ENCODE results near the gene SENP6. TPM values are rescaled to one million over a fixed set of nuclear protein-coding genes. Genes with fewer than 3 reads are reported as not detected.
A peak's percentile ranks its signal among the peaks of the same experiment; 100 is the strongest.

Gene SENP6
- polyA plus RNA-seq (2011; rRNA removed) = 9.9 and 25.3 TPM in 2 replicates
- 10.8 and 20.6 TPM in 2 replicates for polyA minus RNA-seq (2011; rRNA and poly(A)+ RNA removed)

- no peaks in the 10 kb centered on the region for H3K36me3 ChIP-seq (ENCODE audit: control insufficient read depth, insufficient read depth, low read length)
- H3K4me3 ChIP-seq (ENCODE audit: low read depth, low read length) = peak within 1 kb of the TSS; percentile 81
- no peak for TF ChIP-seq CTCF (IDR thresholded peaks at IDR 0.05; ENCODE audit: insufficient read depth, low read depth, low read length)
- CTCF ChIA-PET = interaction anchor here (2.1 kb wide), 1 partner anchor 10 kb away, joined by 5 read pairs; no protein-coding TSS in a partner anchor
- H3K27me3 ChIP-seq (ENCODE audit: control insufficient read depth, insufficient read depth, low read length) = no peaks in the 10 kb centered on the region
- DNase-seq (ENCODE audit: low read depth) = no peak
- POLR2A ChIA-PET = interaction anchor here (0.6 kb wide), 1 partner anchor 181 kb away, joined by 3 read pairs; no protein-coding TSS in a partner anchor
Observed at GRCh38 chr6:75601304-75602245, at the start of gene SENP6. SENP6 (plus strand) TSS chr6:75601880; CDS start chr6:75602525, 645 bp downstream.

GRCh38 chr6:75556240-75556639, 45.4 kb upstream of the SENP6 start:
- Histone ChIP-seq H3K27me3 (ENCODE audit: control insufficient read depth, insufficient read depth, low read length) (peaks cover 4% of the 10 kb centered on the region), H3K4me3 (ENCODE audit: low read depth, low read length) (no peak overlapping the region), H3K36me3 (ENCODE audit: control insufficient read depth, insufficient read depth, low read length) (no peaks in the 10 kb centered on the region)
- ChIA-PET POLR2A (no interaction called here), CTCF (interaction anchor here (1.0 to 1.7 kb wide), 3 partner anchors 14 to 17 kb away, joined by 3 to 5 read pairs (median 4); no protein-coding TSS in a partner anchor)
- no peak for TF ChIP-seq CTCF (IDR thresholded peaks at IDR 0.05; ENCODE audit: insufficient read depth, low read depth, low read length)
- no peak for DNase-seq (ENCODE audit: low read depth)

GRCh38 chr6:75557068-75557467, 44.6 kb upstream of the SENP6 start:
- CTCF ChIA-PET = interaction anchor here (1.7 kb wide), 1 partner anchor 13 kb away, joined by 4 read pairs; no protein-coding TSS in a partner anchor
- H3K36me3 ChIP-seq (ENCODE audit: control insufficient read depth, insufficient read depth, low read length) = no peaks in the 10 kb centered on the region
- no peak for TF ChIP-seq CTCF (IDR thresholded peaks at IDR 0.05; ENCODE audit: insufficient read depth, low read depth, low read length)
- peaks cover 4% of the 10 kb centered on the region for H3K27me3 ChIP-seq (ENCODE audit: control insufficient read depth, insufficient read depth, low read length)
- POLR2A ChIA-PET = no interaction called here
- DNase-seq (ENCODE audit: low read depth) = no peak
- no peak overlapping the region for H3K4me3 ChIP-seq (ENCODE audit: low read depth, low read length)

GRCh38 chr6:75563032-75563431, 38.6 kb upstream of the SENP6 start:
- Histone ChIP-seq H3K36me3 (ENCODE audit: control insufficient read depth, insufficient read depth, low read length) (no peaks in the 10 kb centered on the region), H3K27me3 (ENCODE audit: control insufficient read depth, insufficient read depth, low read length) (peaks cover 8% of the 10 kb centered on the region), H3K4me3 (ENCODE audit: low read depth, low read length) (no peak overlapping the region)
- no peak for DNase-seq (ENCODE audit: low read depth)
- peak; percentile 54 for TF ChIP-seq CTCF (IDR thresholded peaks at IDR 0.05; ENCODE audit: insufficient read depth, low read depth, low read length)
- CTCF ChIA-PET = interaction anchor here (1.1 to 1.7 kb wide), 5 partner anchors 8 to 38 kb away, joined by 3 to 9 read pairs (median 4); no protein-coding TSS in a partner anchor
- POLR2A ChIA-PET = no interaction called here

GRCh38 chr6:75566137-75566767, 35.4 kb upstream of the SENP6 start:
- peaks cover 4% of the 10 kb centered on the region; the same call in 1 of the 2 replicates for H3K27me3 ChIP-seq (ENCODE audit: control insufficient read depth, insufficient read depth, low read length)
- ChIA-PET POLR2A (no interaction called here), CTCF (interaction anchor here (1.1 kb wide), 1 partner anchor 323 kb away, joined by 3 read pairs; the partner anchor contains the start of gene COX7A2)
- no peak for TF ChIP-seq CTCF (IDR thresholded peaks at IDR 0.05; ENCODE audit: insufficient read depth, low read depth, low read length)
- H3K36me3 ChIP-seq (ENCODE audit: control insufficient read depth, insufficient read depth, low read length) = no peaks in the 10 kb centered on the region
- no peak overlapping the region for H3K4me3 ChIP-seq (ENCODE audit: low read depth, low read length)
- DNase-seq (ENCODE audit: low read depth) = no peak
